ENCODE results near the gene ZNF835. TPM values are rescaled to one million over a fixed set of nuclear protein-coding genes. Genes with fewer than 3 reads are reported as not detected.

Gene ZNF835
- total and polyA plus RNA-seq, 2 of the 13 experiments (the other 11 are each of a cell fraction or from before 2014, with no cell fraction given), result not detected

- peak; percentile 100 for TF ChIP-seq PBX3 (CRISPR knock-in tag; IDR thresholded peaks at IDR 0.05; ENCODE audit: borderline replicate concordance)
- TF ChIP-seq ZNF282 (IDR thresholded peaks at IDR 0.05; ENCODE audit: partially characterized antibody), result no peak
- peak; percentile 100 for TF ChIP-seq CAMTA2 (CRISPR knock-in tag; IDR thresholded peaks at IDR 0.05; ENCODE audit: borderline replicate concordance)
- peak; percentile 41; the same call in 1 of the 2 replicates for TF ChIP-seq PBX2 (CRISPR knock-in tag; IDR thresholded peaks at IDR 0.05)
- TF ChIP-seq SOX13 (IDR thresholded peaks at IDR 0.05), result no peak
- peak in 1 of 2 experiments; percentile 80; a peak in 2 of 4 replicates for TF ChIP-seq SOX13 (CRISPR knock-in tag; conservative IDR thresholded peaks at IDR 0.05 in 1 of 2, IDR thresholded peaks at IDR 0.05 in 1 of 2)
- TF ChIP-seq ZNF335 (CRISPR knock-in tag; IDR thresholded peaks at IDR 0.05), result peak; percentile 98
- peak; percentile 100 for TF ChIP-seq TEF (CRISPR knock-in tag; IDR thresholded peaks at IDR 0.05)
- TF ChIP-seq CBX5 (CRISPR knock-in tag; IDR thresholded peaks at IDR 0.05; ENCODE audit: borderline replicate concordance), result peak; percentile 99
- peak; percentile 96 for TF ChIP-seq ZNF326 (CRISPR knock-in tag; IDR thresholded peaks at IDR 0.05; ENCODE audit: borderline replicate concordance)
- TF ChIP-seq ZNF572 (CRISPR knock-in tag; IDR thresholded peaks at IDR 0.05), result peak; percentile 70; the same call in 1 of the 2 replicates
- peak; percentile 88 for TF ChIP-seq DRAP1 (CRISPR knock-in tag; IDR thresholded peaks at IDR 0.05)
- TF ChIP-seq MYNN (CRISPR knock-in tag; IDR thresholded peaks at IDR 0.05; ENCODE audit: low read depth), result peak; percentile 99
- TF ChIP-seq HOXA3 (CRISPR knock-in tag; IDR thresholded peaks at IDR 0.05), result peak; percentile 97
- TF ChIP-seq ZNF891 (CRISPR knock-in tag; IDR thresholded peaks at IDR 0.05), result peak; percentile 100
- TF ChIP-seq ZBTB33 (CRISPR knock-in tag; IDR thresholded peaks at IDR 0.05), result peak; percentile 80
- no peak for TF ChIP-seq SRSF9 (IDR thresholded peaks at IDR 0.05; ENCODE audit: borderline replicate concordance, insufficient read depth, low read depth, low read length, poor library complexity, severe bottlenecking)
- no peak for TF ChIP-seq MAFK (conservative IDR thresholded peaks at IDR 0.05 in 1 of 2, IDR thresholded peaks at IDR 0.05 in 1 of 2; ENCODE audit: low read length in 2 of 2)
- TF ChIP-seq ZSCAN30 (CRISPR knock-in tag; IDR thresholded peaks at IDR 0.05), result peak; percentile 99
- TF ChIP-seq THAP8 (CRISPR knock-in tag; IDR thresholded peaks at IDR 0.05; ENCODE audit: borderline replicate concordance), result peak; percentile 99
- peak; percentile 100 for TF ChIP-seq ZBTB25 (CRISPR knock-in tag; IDR thresholded peaks at IDR 0.05)
- peak; percentile 93; the same call in 1 of the 2 replicates for TF ChIP-seq ARID2 (CRISPR knock-in tag; IDR thresholded peaks at IDR 0.05; ENCODE audit: borderline replicate concordance)
Observed at GRCh38 chr19:56637976-56638555, 33.5 kb downstream of the ZNF835 start (continued).
